HCT116 (cell line): ENCODE data around the gene FBH1. TPM values are rescaled to one million over a fixed set of nuclear protein-coding genes. Genes with fewer than 3 reads are reported as not detected.

Experiments
- ATAC-seq: fragments of 200-7000 bp; cut with Tn5 transposase; 2 replicates; pipeline ENCODE4 v1.9.1; 2020; ENCODE audit warnings: mild to moderate bottlenecking, moderate library complexity
- BruUV-seq: library from RNA; stranded (reverse); fragments of 400-500 nt; replicated peaks from 2 replicates; lab custom pipeline; 2021; lab: Mats Ljungman, UMichigan
- CTCF ChIA-PET: fragments of 300-600 bp; sonication (Branson Sonifier 250); formaldehyde crosslinking; loops from one replicate; lab custom pipeline; 2021; ENCODE audit warnings: antibody characterized with exemption; lab: Charles Lee
- POLR2A ChIA-PET: fragments of 300-600, 350-600 bp; sonication (Branson Sonifier 250); formaldehyde crosslinking; loops from one replicate; lab custom pipeline; 2021; ENCODE audit warnings: antibody characterized with exemption; lab: Charles Lee
- RAD21 ChIA-PET, 2 experiments: fragments of 300-600 bp; sonication (Branson Sonifier 250); formaldehyde crosslinking; loops; one replicate each; lab custom pipeline; 2023; ENCODE audit warnings: low total read pairs in 2 of 2; ENCODE audit not compliant: uncharacterized antibody in 2 of 2, unreplicated experiment in 2 of 2, low non-redundant PET in 1 of 2; lab: Charles Lee
- DNase-seq: peaks from one replicate; pipeline ENCODE4 v3.0.0-alpha.2; 2010; ENCODE audit warnings: low read depth, low spot score
- H2AFZ ChIP-seq: fragments of 200-600 bp; shearing (Covaris generic), sonication (generic); 2 replicates; pipeline ENCODE4 v1.6.1; 2017; ENCODE audit warnings: low read depth, mixed run types, mixed read lengths, antibody characterized with exemption, low read length; ENCODE audit not compliant: poor library complexity, severe bottlenecking
- H3K27ac ChIP-seq: 2 replicates; pipeline ENCODE4 v1.5.1; 2012; ENCODE audit warnings: low read depth, low read length
- H3K27me3 ChIP-seq: fragments of 200-600 bp; sonication (generic); 2 replicates; pipeline ENCODE4 v1.6.1; 2016; ENCODE audit warnings: mixed run types, low read length, mixed read lengths; ENCODE audit not compliant: insufficient read depth
- H3K36me3 ChIP-seq, 2 experiments: fragments of 200-500 bp in 1 of 2; fragments of 200-600 bp in 1 of 2; sonication (Bioruptor generic) in 1 of 2; sonication (generic) in 1 of 2; 2 replicates each; pipeline versions ENCODE4 v1.5.1 to v1.6.1; 2014 to 2016; ENCODE audit warnings: low read length in 2 of 2, inconsistent platforms in 1 of 2, mixed read lengths in 1 of 2, mixed run types in 1 of 2; ENCODE audit not compliant: insufficient read depth in 2 of 2, control insufficient read depth in 1 of 2
- H3K4me1 ChIP-seq, 2 experiments: fragments of 200-600 bp in 1 of 2; sonication (generic) in 1 of 2; 2 replicates each; pipeline versions ENCODE4 v1.5.1 to v1.6.1; 2012 to 2017; ENCODE audit warnings: low read length in 2 of 2, inconsistent platforms in 1 of 2, mild to moderate bottlenecking in 1 of 2, mixed read lengths in 1 of 2, mixed run types in 1 of 2, moderate library complexity in 1 of 2; ENCODE audit not compliant: insufficient read depth in 2 of 2, control insufficient read depth in 1 of 2
- H3K4me2 ChIP-seq: fragments of 200-600 bp; sonication (generic); 2 replicates; pipeline ENCODE4 v1.6.1; 2017; ENCODE audit warnings: mixed run types, low read length, mixed read lengths
- H3K4me3 ChIP-seq, 2 experiments: fragments of 200-600 bp in 1 of 2; sonication (generic) in 1 of 2; replicated peaks in 1 of 2; 2 replicates each; pipeline ENCODE4 v1.5.1; 2011 to 2016; ENCODE audit warnings: low read length in 2 of 2, control low read depth in 1 of 2, low read depth in 1 of 2, mild to moderate bottlenecking in 1 of 2, mixed read lengths in 1 of 2, mixed run types in 1 of 2
- H3K79me2 ChIP-seq: fragments of 200-600 bp; sonication (generic); 2 replicates; pipeline ENCODE4 v1.6.1; 2017; ENCODE audit warnings: mild to moderate bottlenecking, mixed run types, low read length, moderate library complexity, mixed read lengths; ENCODE audit not compliant: insufficient read depth
- H3K9ac ChIP-seq: fragments of 200-600 bp; sonication (generic); 2 replicates; pipeline ENCODE4 v1.6.1; 2016; ENCODE audit warnings: low read length, mixed read lengths
- H3K9me2 ChIP-seq: fragments of 200-600 bp; sonication (generic), shearing (Covaris generic); 2 replicates; pipeline ENCODE4 v1.6.1; 2017; ENCODE audit warnings: mixed run types, mild to moderate bottlenecking, moderate library complexity; ENCODE audit not compliant: insufficient read depth
- H3K9me3 ChIP-seq, 2 experiments: fragments of 200-500 bp in 1 of 2; fragments of 200-600 bp in 1 of 2; sonication (Bioruptor generic) in 1 of 2; sonication (generic) in 1 of 2; 2 replicates each; pipeline ENCODE4 v1.6.1; 2014 to 2017; ENCODE audit warnings: low read length in 2 of 2, mixed read lengths in 2 of 2, inconsistent platforms in 1 of 2, low read depth in 1 of 2, mild to moderate bottlenecking in 1 of 2, mixed run types in 1 of 2, moderate library complexity in 1 of 2; ENCODE audit not compliant: control insufficient read depth in 1 of 2, insufficient read depth in 1 of 2
- H4K20me1 ChIP-seq: fragments of 200-600 bp; sonication (generic), shearing (Covaris generic); 2 replicates; pipeline ENCODE4 v1.6.1; 2017; ENCODE audit warnings: mixed run types, mild to moderate bottlenecking, moderate library complexity; ENCODE audit not compliant: insufficient read depth
- ATF3 ChIP-seq: IDR thresholded peaks from 2 replicates; pipeline ENCODE4 v1.6.1; 2012
- CBX3 ChIP-seq: IDR thresholded peaks from 2 replicates; pipeline ENCODE4 v1.6.1; 2012; ENCODE audit warnings: low read depth
- CEBPB ChIP-seq: IDR thresholded peaks from 2 replicates; pipeline ENCODE4 v1.6.1; 2012; ENCODE audit warnings: low read depth
- CTCF ChIP-seq, 3 experiments: fragments of 200-600 bp in 1 of 3; sonication (generic) in 1 of 3; IDR thresholded peaks in 2 of 3; conservative IDR thresholded peaks in 1 of 3; 2 replicates each; pipeline ENCODE4 v1.5.1; 2012 to 2017; ENCODE audit warnings: low read depth in 2 of 3, low read length in 2 of 3, antibody characterized with exemption in 1 of 3, borderline replicate concordance in 1 of 3, control low read depth in 1 of 3, mild to moderate bottlenecking in 1 of 3, mixed read lengths in 1 of 3, mixed run types in 1 of 3, moderate library complexity in 1 of 3; ENCODE audit not compliant: insufficient read depth in 1 of 3
- EGR1 ChIP-seq: IDR thresholded peaks from 2 replicates; pipeline ENCODE4 v1.6.1; 2012; ENCODE audit warnings: low read depth
- ELF1 ChIP-seq: IDR thresholded peaks from 2 replicates; pipeline ENCODE4 v1.6.1; 2012; ENCODE audit warnings: low read depth, borderline replicate concordance
- EZH2 ChIP-seq: fragments of 200-600 bp; sonication (generic); IDR thresholded peaks from 2 replicates; pipeline ENCODE4 v1.6.1; 2017; ENCODE audit warnings: antibody characterized with exemption, mixed run types
- EZH2phosphoT487 ChIP-seq: fragments of 200-600 bp; IDR thresholded peaks from 2 replicates; pipeline ENCODE4 v1.6.1; 2018; ENCODE audit warnings: antibody characterized with exemption, borderline replicate concordance
- MAX ChIP-seq: IDR thresholded peaks from 2 replicates; pipeline ENCODE4 v1.6.1; 2012
- POLR2AphosphoS5 ChIP-seq: IDR thresholded peaks from 2 replicates; pipeline ENCODE4 v1.6.1; 2011; ENCODE audit warnings: mild to moderate bottlenecking, low read depth, low read length, moderate library complexity
- RAD21 ChIP-seq: IDR thresholded peaks from 2 replicates; pipeline ENCODE4 v1.6.1; 2012; ENCODE audit warnings: low read depth, mild to moderate bottlenecking
- SIN3A ChIP-seq: IDR thresholded peaks from 2 replicates; pipeline ENCODE4 v1.6.1; 2012; ENCODE audit warnings: low read depth
- TCF7L2 ChIP-seq: IDR thresholded peaks from 2 replicates; pipeline ENCODE4 v1.7.0; 2011; ENCODE audit warnings: borderline replicate concordance, inconsistent platforms; ENCODE audit not compliant: insufficient read depth, insufficient read length; ENCODE audit errors: extremely low read depth
- ZBTB33 ChIP-seq: IDR thresholded peaks from 2 replicates; pipeline ENCODE4 v1.6.1; 2011; ENCODE audit warnings: mild to moderate bottlenecking, low read length, moderate library complexity; ENCODE audit not compliant: insufficient replicate concordance; ENCODE audit errors: extremely low read depth
- ZFX ChIP-seq: fragments of 450-650 bp; IDR thresholded peaks from 2 replicates; pipeline ENCODE4 v1.6.1; 2017
- intact Hi-C: fragments of 100-400 bp; cut with micrococcal nuclease; formaldehyde crosslinking; loops from 2 replicates; pipeline ENCODE4 v1.10.0; 2022
- total RNA-seq: library from RNA; stranded (reverse); gene quantifications from one replicate; pipeline ENCODE4 v1.2.1, GENCODE V29; 2021; ENCODE audit not compliant: unreplicated experiment

The FBH1 gene
- total RNA-seq, 1 experiment from 2014 or later: 70.2 TPM

- Histone ChIP-seq H3K9me2 (no peaks in the 10 kb centered on the region), H3K27ac (no peak overlapping the region), H3K4me1 (peaks cover 14 to 27% of the 10 kb centered on the region in 2 experiments; a peak in 3 of 4 replicates), H2AFZ (no peak overlapping the region), H3K9ac (no peak overlapping the region), H3K4me2 (no peak overlapping the region), H3K36me3 (no peaks in the 10 kb centered on the region), H4K20me1 (no peaks in the 10 kb centered on the region), H3K27me3 (no peaks in the 10 kb centered on the region), H3K4me3 (no peak overlapping the region), H3K9me3 (no peaks in the 10 kb centered on the region), H3K79me2 (no peaks in the 10 kb centered on the region)
- intact Hi-C loops: loop anchor here (2.0 to 10.0 kb wide), 2 partner anchors 67 to 141 kb away; partner anchors contain the start of gene RBM17
- ChIA-PET CTCF (interaction anchor here (1.5 kb wide), 1 partner anchor 454 kb away, joined by 9 read pairs; no protein-coding TSS in a partner anchor), POLR2A (no interaction called here), RAD21 (no interaction called here)
- no TSS peak for BruUV-seq
- ATAC-seq (no peak), DNase-seq (no peak)
- TF ChIP-seq CEBPB (no peak), CBX3 (no peak), RAD21 (no peak), ATF3 (no peak), EZH2phosphoT487 (no peak), POLR2AphosphoS5 (no peak), EZH2 (no peak), SIN3A (no peak), ELF1 (no peak), MAX (no peak), TCF7L2 (no peak), ZBTB33 (no peak), EGR1 (no peak), CTCF (IDR thresholded peaks at IDR 0.05 in 2 of 3, conservative IDR thresholded peaks at IDR 0.05 in 1 of 3; ENCODE audit: borderline replicate concordance in 1 of 3, insufficient read depth in 1 of 3, low read depth in 2 of 3, low read length in 2 of 3) (no peak), ZFX (no peak)
- TF ChIP-seq, all 23 proteins: peak for 0
Observed at GRCh38 chr10:5948208-5948585, 58.2 kb downstream of the FBH1 start.
